Suprapubic skin (tissue), 4 donors: ENCODE data around the gene KIF4A. TPM values are rescaled to one million over a fixed set of nuclear protein-coding genes. Genes with fewer than 3 reads are reported as not detected.
"Not testable (repeated sequence)": the region's sequence is repeated elsewhere in the genome, so short reads cannot be mapped to it uniquely, and the experiment has no call there.

ENCODE experiments used
- DNase-seq, 2 donors: peaks; one replicate each; pipeline ENCODE4 v3.0.0-alpha.2; 2019; ENCODE audit warnings: low spot score in 2 of 2
- H3K27ac ChIP-seq: fragments of 200-600 bp; sonication (generic); one replicate; pipeline ENCODE4 v1.5.1; 2019
- H3K27me3 ChIP-seq: fragments of 200-600 bp; sonication (generic); one replicate; pipeline ENCODE4 v1.5.1; 2019
- H3K36me3 ChIP-seq: fragments of 200-600 bp; sonication (generic); one replicate; pipeline ENCODE4 v1.5.1; 2019
- H3K4me1 ChIP-seq: fragments of 200-600 bp; sonication (generic); one replicate; pipeline ENCODE4 v1.5.1; 2019
- H3K4me3 ChIP-seq: fragments of 200-600 bp; sonication (generic); one replicate; pipeline ENCODE4 v1.5.1; 2019; ENCODE audit warnings: mild to moderate bottlenecking
- H3K9me3 ChIP-seq: fragments of 200-600 bp; sonication (generic); one replicate; pipeline ENCODE4 v1.5.1; 2019
- EP300 ChIP-seq: sonication (generic); formaldehyde crosslinking; IDR thresholded peaks from one replicate; pipeline ENCODE4 v1.6.1; 2017; ENCODE audit warnings: antibody characterized with exemption
- POLR2A ChIP-seq, 2 donors: fragments of 450-650 bp; IDR thresholded peaks; one replicate each; pipeline ENCODE4 v1.6.1; 2017; ENCODE audit warnings: antibody characterized with exemption in 2 of 2, mild to moderate bottlenecking in 2 of 2, moderate library complexity in 2 of 2
- POLR2AphosphoS5 ChIP-seq, 3 donors: sonication (generic); formaldehyde crosslinking; IDR thresholded peaks; one replicate each; pipeline ENCODE4 v1.6.1; 2017; ENCODE audit warnings: antibody characterized with exemption in 3 of 3
- WGBS: methylation state at CpG from one replicate; pipeline ENCODE4 v1.1.5; 2018; 5-methylcytosine and 5-hydroxymethylcytosine counted together
- total RNA-seq, 4 donors: library from RNA; depleted of rRNA; stranded (reverse); fragments of >200 nt; gene quantifications; one replicate each; pipeline ENCODE4 v1.1.0, GENCODE V29; 2016
- TF ChIP-seq, protein P1 (sequence below), 2 donors: fragments of 200-600 bp in 1 of 2; fragments of 450-650 bp in 1 of 2; sonication (generic) in 1 of 2; IDR thresholded peaks; one replicate each; pipeline ENCODE4 v1.5.1; 2016 to 2019; ENCODE audit warnings: antibody characterized with exemption in 2 of 2, mild to moderate bottlenecking in 1 of 2, moderate library complexity in 1 of 2

The KIF4A gene
- total RNA-seq, 4 donors from 2014 or later, result 1.4 to 2.3 (median 1.9) TPM

DNA sequence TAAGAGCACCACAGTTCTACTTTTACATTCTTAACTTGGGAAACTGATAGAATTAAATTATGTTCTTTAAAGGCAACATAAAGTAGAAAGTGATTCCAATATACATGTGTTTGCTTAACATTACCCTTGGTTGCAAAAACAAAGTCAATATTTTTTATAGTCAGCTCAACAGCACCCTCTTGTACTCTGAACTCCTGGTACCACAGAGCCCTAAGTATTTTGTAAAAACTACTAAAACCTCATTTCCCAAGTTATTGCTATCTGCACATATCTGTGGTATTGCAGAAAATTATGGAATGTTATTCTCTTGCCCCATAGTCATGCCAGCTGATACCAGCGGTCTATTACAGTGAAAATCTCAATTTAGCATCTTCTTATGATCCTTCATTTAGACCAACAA, 2.9 kb downstream of the KIF4A start:
- 0% methylated on average over 1 of the region's 1 CpG for WGBS
- Histone ChIP-seq H3K9me3 (no peaks in the 10 kb centered on the region), H3K27me3 (no peaks in the 10 kb centered on the region), H3K36me3 (no peaks in the 10 kb centered on the region), H3K4me3 (no peak overlapping the region), H3K27ac (no peak overlapping the region), H3K4me1 (peaks cover 15% of the 10 kb centered on the region)
- TF ChIP-seq POLR2A (IDR thresholded peaks at IDR 0.05) (no peak), POLR2AphosphoS5 (IDR thresholded peaks at IDR 0.05) (no peak)
- DNase-seq, result no peak

DNA sequence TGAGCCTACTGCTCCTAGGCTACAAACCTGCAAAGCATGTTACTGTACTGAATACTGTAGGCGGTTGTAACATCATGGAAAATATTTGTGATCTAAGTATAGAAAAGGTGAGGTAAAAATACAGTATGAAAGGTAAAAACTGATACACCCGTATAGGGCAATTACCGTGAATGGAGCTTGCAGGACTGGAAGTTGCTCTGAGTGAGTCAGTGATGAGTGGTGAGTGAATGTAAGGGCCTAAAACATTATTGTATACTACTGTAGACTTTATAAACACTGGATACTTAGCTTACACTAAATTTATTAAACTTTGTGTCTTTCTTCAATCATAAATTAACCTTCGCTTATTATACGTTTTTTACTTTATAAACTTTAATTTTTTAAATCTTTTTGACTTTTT, 3.7 kb downstream of the KIF4A start:
- H3K27me3 ChIP-seq, result no peaks in the 10 kb centered on the region
- 83% methylated on average over 5 of the region's 5 CpGs for WGBS
- H3K4me3 ChIP-seq, result no peak overlapping the region
- no peaks in the 10 kb centered on the region for H3K9me3 ChIP-seq
- TF ChIP-seq, protein P1, sequence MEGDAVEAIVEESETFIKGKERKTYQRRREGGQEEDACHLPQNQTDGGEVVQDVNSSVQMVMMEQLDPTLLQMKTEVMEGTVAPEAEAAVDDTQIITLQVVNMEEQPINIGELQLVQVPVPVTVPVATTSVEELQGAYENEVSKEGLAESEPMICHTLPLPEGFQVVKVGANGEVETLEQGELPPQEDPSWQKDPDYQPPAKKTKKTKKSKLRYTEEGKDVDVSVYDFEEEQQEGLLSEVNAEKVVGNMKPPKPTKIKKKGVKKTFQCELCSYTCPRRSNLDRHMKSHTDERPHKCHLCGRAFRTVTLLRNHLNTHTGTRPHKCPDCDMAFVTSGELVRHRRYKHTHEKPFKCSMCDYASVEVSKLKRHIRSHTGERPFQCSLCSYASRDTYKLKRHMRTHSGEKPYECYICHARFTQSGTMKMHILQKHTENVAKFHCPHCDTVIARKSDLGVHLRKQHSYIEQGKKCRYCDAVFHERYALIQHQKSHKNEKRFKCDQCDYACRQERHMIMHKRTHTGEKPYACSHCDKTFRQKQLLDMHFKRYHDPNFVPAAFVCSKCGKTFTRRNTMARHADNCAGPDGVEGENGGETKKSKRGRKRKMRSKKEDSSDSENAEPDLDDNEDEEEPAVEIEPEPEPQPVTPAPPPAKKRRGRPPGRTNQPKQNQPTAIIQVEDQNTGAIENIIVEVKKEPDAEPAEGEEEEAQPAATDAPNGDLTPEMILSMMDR (IDR thresholded peaks at IDR 0.05), result no peak
- TF ChIP-seq EP300, result no peak
- no peak for TF ChIP-seq POLR2A (IDR thresholded peaks at IDR 0.05)
- no peak for TF ChIP-seq POLR2AphosphoS5 (IDR thresholded peaks at IDR 0.05)
- peaks cover 15% of the 10 kb centered on the region for H3K4me1 ChIP-seq
- H3K36me3 ChIP-seq, result no peaks in the 10 kb centered on the region
- no peak for DNase-seq
- no peak overlapping the region for H3K27ac ChIP-seq

DNA sequence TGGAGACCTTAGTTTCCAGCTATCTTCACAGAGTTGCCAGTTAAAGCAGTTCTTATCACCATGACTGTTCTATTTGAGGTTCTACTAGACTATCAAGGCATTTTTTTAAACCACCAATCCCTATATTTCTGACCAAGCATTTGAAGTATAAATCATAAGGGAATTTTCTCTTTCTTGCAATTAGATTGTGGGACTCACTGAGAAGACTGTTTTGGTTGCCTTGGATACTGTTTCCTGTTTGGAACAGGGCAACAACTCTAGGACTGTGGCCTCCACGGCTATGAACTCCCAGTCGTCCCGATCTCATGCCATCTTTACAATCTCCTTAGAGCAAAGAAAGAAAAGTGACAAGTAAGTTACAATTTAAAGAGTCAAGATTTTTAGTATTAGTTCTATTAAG, 11.8 kb downstream of the KIF4A start:
- no peak overlapping the region for H3K27ac ChIP-seq
- 59% methylated on average over 3 of the region's 3 CpGs for WGBS

DNA sequence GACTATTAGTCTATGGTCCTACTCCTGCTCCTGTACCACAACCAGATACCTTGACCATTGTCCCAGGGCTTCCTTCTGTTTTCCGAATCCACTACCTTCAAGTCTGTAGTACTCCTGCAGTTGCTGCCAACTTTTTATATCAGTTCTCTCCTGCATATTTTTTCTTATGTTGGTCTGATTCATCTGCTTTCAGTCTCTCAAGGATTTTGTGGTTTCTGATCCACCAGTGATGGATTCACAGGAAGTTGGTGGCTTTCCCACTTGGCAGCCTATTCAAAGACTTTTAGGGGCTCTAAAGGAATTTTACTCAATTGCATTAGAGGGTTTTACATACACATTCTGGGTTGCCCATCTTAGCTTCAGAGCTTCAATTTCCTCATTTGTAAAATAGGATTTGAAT, 23.6 kb downstream of the KIF4A start:
- no peaks in the 10 kb centered on the region for H3K9me3 ChIP-seq
- WGBS, result 81% methylated on average over 1 of the region's 1 CpG
- H3K36me3 ChIP-seq, result no peaks in the 10 kb centered on the region
- TF ChIP-seq POLR2AphosphoS5 (IDR thresholded peaks at IDR 0.05) (no peak), EP300 (no peak), POLR2A (IDR thresholded peaks at IDR 0.05) (no peak)
- TF ChIP-seq, protein P1 (IDR thresholded peaks at IDR 0.05), result no peak
- H3K4me3 ChIP-seq, result no peak overlapping the region
- no peaks in the 10 kb centered on the region for H3K27me3 ChIP-seq
- no peak overlapping the region for H3K27ac ChIP-seq
- DNase-seq, result no peak
- H3K4me1 ChIP-seq, result no peaks in the 10 kb centered on the region

More for the DNA sequence above, 11.8 kb downstream of the KIF4A start:
- TF ChIP-seq EP300 (no peak), POLR2AphosphoS5 (IDR thresholded peaks at IDR 0.05) (no peak), POLR2A (IDR thresholded peaks at IDR 0.05) (no peak)
- TF ChIP-seq, protein P1 (IDR thresholded peaks at IDR 0.05), result no peak
- Histone ChIP-seq H3K4me3 (no peak overlapping the region), H3K27me3 (no peaks in the 10 kb centered on the region), H3K9me3 (no peaks in the 10 kb centered on the region), H3K4me1 (no peaks in the 10 kb centered on the region), H3K36me3 (no peaks in the 10 kb centered on the region)
- no peak for DNase-seq

DNA sequence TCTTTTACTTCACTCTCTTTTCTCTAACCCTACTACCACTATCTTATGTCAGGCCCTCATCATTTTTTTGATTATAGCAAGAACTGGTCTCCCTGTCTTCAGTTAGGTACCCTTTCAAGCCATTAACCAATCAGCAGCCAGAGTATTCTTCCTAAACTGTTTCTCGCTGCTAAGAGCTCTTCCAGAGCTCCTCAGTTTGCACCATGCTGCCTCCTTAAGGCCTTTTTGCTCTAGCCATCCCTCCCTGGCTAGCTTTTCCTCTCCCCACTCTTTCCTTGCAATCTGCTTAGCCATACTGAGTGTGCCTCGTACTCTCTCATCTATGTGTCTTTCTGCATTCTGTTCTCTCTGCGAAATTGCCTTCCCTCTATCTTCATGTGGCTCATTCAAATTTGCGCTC, 32.9 kb downstream of the KIF4A start:
- DNase-seq, result no peak

DNA sequence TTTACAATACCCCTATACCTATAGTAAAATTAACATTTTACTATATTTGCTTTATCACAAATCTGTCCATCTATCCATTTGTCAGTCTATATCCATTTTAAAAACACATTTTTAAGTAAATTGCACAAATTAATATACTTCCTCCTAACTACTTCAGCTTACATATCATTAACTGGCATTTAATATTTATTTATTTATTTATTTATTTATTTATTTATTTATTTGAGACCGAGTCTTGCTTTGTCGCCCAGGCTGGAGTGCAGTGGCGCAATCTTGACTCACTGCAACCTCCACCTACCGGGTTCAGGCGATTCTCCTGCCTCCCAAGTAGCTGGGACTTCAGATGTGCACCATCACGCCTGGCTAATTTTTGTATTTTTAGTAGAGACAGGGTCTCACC, 33.7 kb downstream of the KIF4A start:
- H3K9me3 ChIP-seq, DNase-seq: not testable (repeated sequence)
- WGBS, result 88% methylated on average over 6 of the region's 6 CpGs

More for the DNA sequence above, 32.9 kb downstream of the KIF4A start:
- Histone ChIP-seq H3K36me3 (no peaks in the 10 kb centered on the region), H3K27me3 (no peaks in the 10 kb centered on the region), H3K4me3 (no peak overlapping the region), H3K9me3 (no peaks in the 10 kb centered on the region), H3K4me1 (no peaks in the 10 kb centered on the region), H3K27ac (no peak overlapping the region)
- TF ChIP-seq, protein P1 (IDR thresholded peaks at IDR 0.05), result no peak
- TF ChIP-seq POLR2A (IDR thresholded peaks at IDR 0.05) (no peak), EP300 (no peak), POLR2AphosphoS5 (IDR thresholded peaks at IDR 0.05) (no peak)
- 81% methylated on average over 4 of the region's 4 CpGs for WGBS

More for the DNA sequence above, 33.7 kb downstream of the KIF4A start:
- H3K27ac ChIP-seq, H3K4me3 ChIP-seq, H3K4me1 ChIP-seq, H3K27me3 ChIP-seq, H3K36me3 ChIP-seq: not testable (repeated sequence)
